Activated CD8-positive, alpha-beta memory T cell treated with anti-CD3 and anti-CD28 coated beads for 1 hour (primary cell): ENCODE measurements around the gene TMEM169.
"Not testable (repeated sequence)": the region's sequence is repeated elsewhere in the genome, so short reads cannot be mapped to it uniquely, and the experiment has no call there.

Experiments
- DNase-seq, 2 donors: peaks; one replicate each; pipeline ENCODE4 v3.0.0-alpha.2; 2020; ENCODE audit warnings: low read depth in 1 of 2; ENCODE audit errors: extremely low read depth in 1 of 2

TMEM169 gene

DNA sequence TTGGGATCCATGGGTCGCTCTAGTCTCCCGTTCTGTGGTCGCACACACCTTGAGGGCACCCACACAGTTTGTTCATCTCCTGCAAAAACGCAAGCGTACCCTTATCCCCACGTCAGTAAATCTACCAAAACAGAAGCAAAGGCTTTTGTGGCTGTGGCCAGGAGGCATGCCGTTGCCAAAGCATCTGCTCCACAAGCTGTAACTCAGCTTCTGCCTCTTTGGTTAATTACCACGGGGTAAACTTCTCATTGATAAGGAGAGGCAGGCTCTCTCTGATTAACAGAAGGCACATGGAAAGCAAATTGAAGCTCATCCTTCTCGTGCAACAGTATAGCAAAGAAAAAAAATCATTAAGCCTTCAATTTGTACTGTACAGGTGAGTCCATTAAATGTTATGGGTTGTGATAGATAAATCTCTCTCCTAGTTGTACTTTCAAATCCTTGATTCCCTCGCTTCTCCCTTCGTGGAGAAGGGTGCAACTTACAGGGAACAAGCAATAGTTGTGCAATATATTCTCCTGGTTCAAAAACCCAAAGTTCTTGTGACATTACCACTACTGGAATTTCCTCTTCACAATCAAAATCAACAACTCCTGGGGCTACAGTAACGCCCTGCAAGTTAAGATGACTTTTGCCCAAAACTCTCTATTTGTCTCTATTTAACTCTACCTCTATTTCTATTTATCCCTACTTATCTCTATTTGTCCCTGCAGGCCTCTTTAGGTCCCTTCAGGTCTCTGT is 10.4 kb upstream of the TMEM169 start:
- no peak for DNase-seq

GRCh38 chr2:216072473-216072872 is 9.2 kb upstream of the TMEM169 start:
- no peak for DNase-seq

DNA sequence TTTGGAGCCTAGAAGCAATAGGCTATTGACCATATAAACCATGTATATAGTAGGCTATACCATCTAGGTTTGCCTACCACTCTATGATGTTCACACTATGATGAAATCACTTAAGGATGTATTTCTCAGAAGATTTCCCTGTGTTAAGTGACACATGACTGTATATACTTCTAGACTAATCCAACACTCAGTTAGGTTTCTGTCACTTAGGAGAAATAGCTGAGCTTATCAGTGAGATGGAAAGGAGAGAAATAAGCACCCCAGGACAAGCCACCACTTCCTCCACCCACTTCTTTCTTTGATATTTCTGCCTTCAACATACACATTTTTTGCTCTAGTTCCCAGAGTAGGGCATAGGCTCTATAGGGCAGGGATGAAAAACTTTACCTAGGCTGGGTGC is 7.9 kb upstream of the TMEM169 start:
- DNase-seq, result no peak

- no peak for DNase-seq
Measured at GRCh38 chr2:216074380-216074779, 7.3 kb upstream of the TMEM169 start.

- DNase-seq, result no peak
Measured at GRCh38 chr2:216074794-216075193, 6.9 kb upstream of the TMEM169 start.

DNA sequence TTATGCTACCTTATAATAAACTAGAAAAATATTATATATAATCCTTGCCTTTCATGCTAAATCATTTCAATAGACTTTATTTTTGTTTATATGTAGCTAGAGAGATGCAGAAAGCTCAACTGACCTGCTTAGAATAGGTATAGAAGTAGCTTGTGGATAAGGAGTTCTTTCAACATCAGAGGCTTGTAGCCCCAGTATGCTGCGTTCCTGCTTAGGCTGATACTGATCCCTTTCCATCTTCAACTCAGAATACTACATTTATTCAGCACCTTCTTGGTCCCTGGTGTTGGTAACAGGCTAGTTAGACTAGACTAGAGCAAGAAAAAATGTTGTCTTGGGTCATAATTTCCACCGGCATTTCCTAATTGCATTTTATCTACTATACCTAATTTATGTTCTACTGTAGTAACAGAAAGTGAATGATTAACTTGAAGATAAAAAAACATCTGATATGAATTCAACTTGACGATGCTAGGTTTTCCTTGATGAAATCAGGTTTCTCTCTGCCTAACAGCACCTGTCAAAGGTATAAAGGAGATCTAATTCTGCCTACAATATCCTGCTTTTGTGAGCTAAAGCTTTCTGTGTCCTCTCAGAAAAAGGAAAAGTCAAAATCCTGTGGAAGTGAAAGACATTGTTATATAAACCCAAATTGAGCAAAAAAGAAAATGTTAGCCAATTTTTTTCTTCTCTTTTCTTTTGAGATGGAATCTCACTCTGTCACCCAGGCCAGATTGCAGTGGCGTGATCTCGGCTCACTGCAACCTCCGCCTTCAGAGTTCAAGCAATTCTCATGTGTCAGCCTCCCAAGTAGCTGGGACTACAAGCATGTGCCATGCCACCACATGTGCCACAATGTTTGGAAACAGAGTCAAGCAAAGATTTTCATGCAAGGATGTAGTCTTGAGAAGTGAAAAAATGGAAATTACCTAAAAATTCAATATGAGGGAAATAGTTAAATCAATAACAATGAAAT is 5.9 kb upstream of the TMEM169 start:
- DNase-seq, result no peak

DNA sequence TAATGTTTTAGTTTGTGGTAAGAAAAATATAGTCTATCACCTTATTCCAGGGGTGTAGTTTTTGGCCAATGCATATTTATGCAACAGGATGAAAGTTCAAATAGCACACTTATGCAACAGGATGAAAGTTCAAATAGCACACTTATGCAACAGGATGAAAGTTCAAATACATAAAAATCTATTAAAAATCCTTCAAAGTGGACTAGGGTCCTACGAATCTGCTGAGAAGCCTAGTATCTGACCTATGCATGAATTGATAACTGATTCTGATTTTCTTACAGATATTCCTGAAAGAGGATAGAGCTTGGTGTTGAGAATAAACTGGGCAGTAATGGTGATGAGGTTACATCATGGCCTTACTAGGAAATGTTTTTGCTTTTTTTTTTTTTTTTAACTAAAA is 2.9 kb upstream of the TMEM169 start:
- no peak for DNase-seq

DNA sequence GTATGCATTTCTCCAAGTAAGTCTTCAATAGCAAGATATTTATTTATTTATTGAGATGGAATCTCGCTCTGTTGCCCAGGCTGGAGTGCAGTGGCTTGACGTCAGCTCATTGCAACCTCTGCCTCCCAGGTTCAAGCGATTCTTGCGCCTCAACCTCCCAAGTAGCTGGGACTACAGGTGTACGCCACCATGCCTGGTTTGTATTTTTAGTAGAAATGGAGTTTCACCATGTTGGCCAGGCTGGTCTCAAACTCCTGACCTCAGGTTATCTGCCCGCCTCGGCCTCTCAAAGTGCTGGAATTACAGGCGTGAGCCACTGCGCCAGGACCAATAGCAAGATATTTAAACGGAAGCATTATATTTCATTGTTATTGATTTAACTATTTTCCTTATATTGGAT is 1.7 kb upstream of the TMEM169 start:
- DNase-seq, result not testable (repeated sequence)

DNA sequence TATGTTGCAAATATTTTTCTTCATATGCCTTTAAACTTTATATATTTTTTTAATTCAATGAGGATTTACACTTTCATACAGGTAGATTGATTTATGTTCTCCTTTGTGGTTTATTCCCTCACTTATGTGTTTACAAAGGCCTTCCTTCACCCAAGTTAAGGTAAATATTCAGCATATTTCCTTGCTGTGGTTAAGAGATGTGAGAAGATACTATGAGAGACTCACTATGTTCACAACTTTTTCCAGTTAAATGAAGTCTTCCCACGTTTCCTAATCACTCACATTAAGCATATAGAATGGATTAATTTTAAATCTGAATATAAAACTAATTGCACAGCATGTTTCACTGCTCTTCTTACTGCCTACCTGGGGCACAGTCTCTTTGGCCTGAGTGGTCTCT is 707 bp upstream of the TMEM169 start:
- no peak for DNase-seq

GRCh38 chr2:216082117-216082711 is 495 bp downstream of the TMEM169 start:
- no peak for DNase-seq

GRCh38 chr2:216082805-216083204 is 1.1 kb downstream of the TMEM169 start:
- DNase-seq, result no peak

DNA sequence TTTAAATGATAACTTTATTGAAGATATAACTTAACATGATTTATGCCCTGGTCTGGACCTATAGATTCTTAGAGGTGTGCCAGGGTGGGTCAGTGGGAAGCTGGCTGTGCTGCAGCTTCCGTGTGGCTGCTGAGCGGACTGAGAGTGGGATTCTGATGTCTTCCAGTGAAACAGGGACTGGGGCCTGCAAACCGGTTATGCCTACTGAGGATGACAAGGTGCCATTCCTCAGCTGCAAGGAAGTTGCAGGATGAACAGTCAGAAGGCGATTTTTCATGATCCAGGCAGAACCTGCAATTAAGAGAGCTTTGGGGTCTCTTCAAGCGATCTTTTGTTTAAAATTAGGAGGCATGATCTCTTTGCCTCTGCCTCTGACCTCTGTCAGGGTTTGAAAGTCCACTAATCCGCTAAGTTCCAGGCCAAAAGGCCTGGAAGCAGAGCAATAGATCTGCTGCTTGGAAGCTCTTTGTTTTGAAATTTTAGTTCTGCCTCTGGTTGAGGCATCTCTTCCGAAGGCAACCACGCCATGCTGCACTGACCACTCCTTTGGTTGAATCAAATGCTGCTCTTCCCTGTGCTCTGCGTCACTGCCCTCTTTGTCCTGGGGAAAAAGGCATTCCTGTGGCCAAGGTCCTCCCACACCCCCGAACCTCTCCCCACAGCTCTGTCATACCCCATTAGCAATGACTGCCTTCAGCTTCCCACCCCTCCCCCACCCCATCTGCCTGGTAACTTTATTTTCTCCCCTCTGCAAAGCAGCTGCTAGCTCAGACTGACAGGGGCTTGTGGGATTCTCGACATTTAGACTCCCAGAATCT is 2.0 kb downstream of the TMEM169 start:
- no peak for DNase-seq

GRCh38 chr2:216084547-216084946 is 2.8 kb downstream of the TMEM169 start:
- DNase-seq, result no peak

DNA sequence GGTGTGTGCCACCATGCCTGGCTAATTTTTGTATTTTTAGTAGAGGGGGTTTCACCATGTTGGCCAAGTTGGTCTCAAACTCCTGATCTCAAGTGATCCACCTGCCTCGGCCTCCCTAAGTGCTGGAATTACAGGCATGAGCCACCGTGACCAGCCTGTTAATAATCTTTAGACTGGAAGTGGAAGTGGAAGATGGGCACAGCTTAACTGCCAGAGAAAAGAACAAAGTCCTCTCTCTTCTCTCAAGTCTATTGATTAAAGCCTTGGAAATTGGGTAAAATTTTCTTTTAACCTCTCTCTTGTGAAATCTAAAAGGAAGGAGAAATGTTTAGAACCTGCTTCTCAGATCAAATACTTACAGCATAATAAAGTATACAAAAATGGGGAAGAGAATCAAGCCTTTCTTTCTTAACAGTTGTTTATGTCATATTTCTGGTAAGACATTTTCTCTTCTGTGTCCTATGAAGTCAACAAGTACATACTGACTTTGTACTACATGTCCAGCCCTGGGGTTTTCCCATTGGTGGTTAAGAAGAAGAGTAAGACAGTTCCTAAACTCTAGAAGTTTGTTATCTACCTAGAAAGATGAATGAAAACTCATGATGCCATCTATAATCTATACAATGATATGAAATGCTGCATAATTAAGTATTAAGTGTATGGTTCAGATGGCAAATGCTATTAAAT is 4.6 kb downstream of the TMEM169 start:
- DNase-seq, result no peak

- DNase-seq, result no peak
Measured at GRCh38 chr2:216090369-216090786, 8.7 kb downstream of the TMEM169 start.

DNA sequence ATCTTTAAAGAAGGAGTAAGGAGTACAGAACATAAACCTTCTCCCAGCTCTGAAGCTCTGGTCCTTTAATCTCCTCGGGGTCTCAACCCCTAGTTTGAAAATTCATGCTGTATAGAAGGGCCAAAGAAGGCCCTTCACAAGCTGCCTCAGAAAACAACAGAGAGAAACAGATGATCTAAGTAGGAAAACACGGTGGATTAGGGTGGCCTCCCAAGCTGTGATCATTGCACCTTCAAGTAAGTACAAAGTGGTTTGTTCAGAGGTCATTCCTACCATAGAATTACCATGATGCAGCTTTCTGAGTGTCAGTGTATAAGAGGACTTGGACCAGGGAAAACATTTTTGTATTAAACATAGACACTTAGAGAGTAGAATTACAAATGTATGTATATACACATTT is 10.9 kb downstream of the TMEM169 start:
- DNase-seq, result no peak

- no peak for DNase-seq
Measured at GRCh38 chr2:216094701-216095100, 13.0 kb downstream of the TMEM169 start.

GRCh38 chr2:216098421-216099334 is 17.0 kb downstream of the TMEM169 start:
- no peak for DNase-seq

GRCh38 chr2:216101109-216101508 is 19.4 kb downstream of the TMEM169 start:
- DNase-seq, result no peak
